Measurements from ENCODE around the gene ARHGEF33.

The ARHGEF33 gene

DNA sequence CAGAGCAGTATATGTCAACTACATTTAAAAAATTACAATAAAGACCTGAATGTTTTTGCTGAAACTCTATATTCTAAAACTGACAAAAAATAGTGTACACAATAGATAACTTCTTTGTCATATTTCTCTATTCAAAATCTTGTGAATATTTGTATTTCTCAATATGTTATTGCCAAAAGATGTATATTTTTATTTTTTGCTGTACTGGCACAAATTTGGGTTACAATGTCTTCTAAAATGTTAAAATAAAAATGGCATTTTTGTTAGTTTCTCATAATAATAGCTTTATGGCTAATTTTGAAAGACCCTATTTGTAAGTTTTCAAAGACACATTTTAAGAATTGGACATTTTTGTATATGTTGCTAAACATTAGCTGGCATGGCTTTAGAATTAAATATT lies 630 bp upstream of the ARHGEF33 start:
- no peak overlapping the region for H3K9ac ChIP-seq (ENCODE audit: low read depth, low read length)

DNA sequence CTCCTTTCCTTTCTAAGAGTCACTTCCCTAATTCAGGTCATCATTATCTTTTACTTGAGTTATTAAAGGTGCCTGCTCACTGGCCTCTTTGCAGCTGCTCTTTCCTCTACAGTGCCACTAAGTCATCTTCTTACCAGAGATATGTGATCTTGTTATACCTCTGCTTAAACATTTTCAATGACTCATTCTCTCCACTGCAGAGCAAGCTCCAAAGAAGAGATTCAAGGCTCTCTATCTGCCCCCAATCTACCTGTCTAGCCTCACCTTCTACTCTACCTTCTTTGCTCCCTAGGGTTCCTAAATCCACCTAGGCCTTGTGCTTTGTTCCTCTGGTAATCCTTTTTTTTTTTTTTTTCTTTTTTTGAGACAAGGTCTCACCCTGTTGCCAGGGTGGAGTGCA lies 3.1 kb downstream of the ARHGEF33 start:
- Histone ChIP-seq H3K9ac (ENCODE audit: low read depth, low read length) (no peak overlapping the region), H3K4me1 (ENCODE audit: insufficient read depth, low read length) (no peaks in the 10 kb centered on the region), H3K36me3 (ENCODE audit: insufficient read depth, low read length) (no peaks in the 10 kb centered on the region), H3K9me3 (ENCODE audit: control insufficient read depth, insufficient read depth, low read length) (no peaks in the 10 kb centered on the region)

More for the DNA sequence above, 630 bp upstream of the ARHGEF33 start:
- Histone ChIP-seq H3K4me1 (ENCODE audit: insufficient read depth, low read length) (no peaks in the 10 kb centered on the region), H3K36me3 (ENCODE audit: insufficient read depth, low read length) (no peaks in the 10 kb centered on the region), H3K9me3 (ENCODE audit: control insufficient read depth, insufficient read depth, low read length) (no peaks in the 10 kb centered on the region)

DNA sequence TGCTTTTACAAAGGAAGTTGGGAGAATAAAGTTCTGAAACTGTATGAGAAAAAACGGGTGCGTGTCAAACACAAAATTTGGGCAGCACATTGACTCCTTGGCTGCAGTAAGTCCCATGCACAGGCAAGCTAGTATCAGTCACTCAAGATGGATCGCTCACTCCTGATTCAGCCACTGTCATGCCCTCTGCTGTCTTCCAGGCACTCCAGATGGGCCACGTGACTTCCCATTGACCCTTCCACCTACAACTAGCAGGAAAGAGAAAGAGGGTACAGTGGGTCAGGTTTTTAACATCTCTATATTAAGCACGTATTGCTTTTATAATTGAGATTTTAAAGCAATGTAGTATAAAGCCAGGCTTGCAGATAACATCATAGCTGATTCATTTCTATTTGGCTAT lies 8.6 kb downstream of the ARHGEF33 start:
- no peak overlapping the region for H3K9ac ChIP-seq (ENCODE audit: low read depth, low read length)
- no peaks in the 10 kb centered on the region for H3K4me1 ChIP-seq (ENCODE audit: insufficient read depth, low read length)
- H3K36me3 ChIP-seq (ENCODE audit: insufficient read depth, low read length): no peaks in the 10 kb centered on the region
- no peaks in the 10 kb centered on the region for H3K9me3 ChIP-seq (ENCODE audit: control insufficient read depth, insufficient read depth, low read length)

DNA sequence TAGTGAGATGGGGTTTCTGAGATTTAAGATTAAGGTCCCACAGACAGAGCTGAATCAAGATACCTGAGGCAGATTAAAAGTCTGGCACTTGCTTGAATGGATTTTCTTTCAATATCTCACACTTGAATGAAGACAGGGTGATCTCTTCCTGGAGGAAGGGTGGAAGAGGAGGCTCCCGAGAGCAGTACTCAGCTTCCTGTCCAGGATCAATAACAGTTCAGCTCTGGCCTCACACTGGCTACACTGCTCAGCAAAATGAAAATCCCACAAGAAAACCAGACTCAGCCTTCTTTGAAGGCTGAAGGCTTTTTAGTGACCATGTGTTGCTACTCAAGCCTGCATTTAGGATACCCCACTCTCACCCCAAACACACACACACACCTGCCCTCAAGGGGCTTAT lies 11.1 kb downstream of the ARHGEF33 start:
- Histone ChIP-seq H3K9ac (ENCODE audit: low read depth, low read length) (no peak overlapping the region), H3K9me3 (ENCODE audit: control insufficient read depth, insufficient read depth, low read length) (no peaks in the 10 kb centered on the region), H3K36me3 (ENCODE audit: insufficient read depth, low read length) (no peaks in the 10 kb centered on the region), H3K4me1 (ENCODE audit: insufficient read depth, low read length) (no peaks in the 10 kb centered on the region)

DNA sequence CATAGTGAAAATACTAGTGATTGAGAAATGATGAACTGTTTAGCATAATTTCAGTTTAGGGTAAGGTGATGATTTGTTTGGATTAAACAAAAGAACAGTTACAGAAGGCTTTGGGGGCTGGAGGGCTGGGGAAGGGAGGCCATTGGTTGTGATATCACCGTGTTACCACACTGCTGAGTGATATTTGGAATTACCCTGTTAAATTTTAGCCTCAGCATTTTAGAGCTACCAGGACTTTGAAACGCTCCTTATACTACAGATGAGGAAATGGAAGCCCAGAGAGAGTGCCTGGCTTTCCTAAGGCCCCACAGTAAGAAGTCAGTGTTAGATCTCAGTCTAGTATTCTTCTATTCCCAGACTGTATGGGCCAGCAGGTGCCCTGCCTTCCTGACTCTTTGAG lies 15.6 kb downstream of the ARHGEF33 start:
- no peaks in the 10 kb centered on the region for H3K36me3 ChIP-seq (ENCODE audit: insufficient read depth, low read length)
- H3K9me3 ChIP-seq (ENCODE audit: control insufficient read depth, insufficient read depth, low read length): no peaks in the 10 kb centered on the region
- no peak overlapping the region for H3K9ac ChIP-seq (ENCODE audit: low read depth, low read length)
- H3K4me1 ChIP-seq (ENCODE audit: insufficient read depth, low read length): no peaks in the 10 kb centered on the region

DNA sequence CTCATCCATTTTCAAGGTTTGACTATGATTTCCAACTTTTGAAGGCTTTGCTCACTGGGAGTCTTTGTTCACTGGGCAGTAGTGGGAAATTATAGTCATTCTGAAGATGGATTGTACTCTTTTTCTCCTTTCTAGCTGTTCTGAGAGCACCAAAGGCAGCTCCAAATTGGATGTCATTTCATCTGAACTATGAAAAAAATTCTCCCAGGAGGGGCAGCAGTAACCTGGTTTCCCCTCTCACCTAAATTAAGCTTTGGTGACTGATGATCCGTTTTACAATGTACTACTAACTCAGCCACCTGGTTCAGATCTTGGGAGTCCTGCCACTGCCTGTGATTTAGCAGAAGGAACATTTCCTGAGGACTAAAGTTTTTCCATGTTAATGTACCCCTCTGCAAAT lies 17.6 kb downstream of the ARHGEF33 start:
- Histone ChIP-seq H3K36me3 (ENCODE audit: insufficient read depth, low read length) (no peaks in the 10 kb centered on the region), H3K9me3 (ENCODE audit: control insufficient read depth, insufficient read depth, low read length) (no peaks in the 10 kb centered on the region), H3K4me1 (ENCODE audit: insufficient read depth, low read length) (no peaks in the 10 kb centered on the region)

DNA sequence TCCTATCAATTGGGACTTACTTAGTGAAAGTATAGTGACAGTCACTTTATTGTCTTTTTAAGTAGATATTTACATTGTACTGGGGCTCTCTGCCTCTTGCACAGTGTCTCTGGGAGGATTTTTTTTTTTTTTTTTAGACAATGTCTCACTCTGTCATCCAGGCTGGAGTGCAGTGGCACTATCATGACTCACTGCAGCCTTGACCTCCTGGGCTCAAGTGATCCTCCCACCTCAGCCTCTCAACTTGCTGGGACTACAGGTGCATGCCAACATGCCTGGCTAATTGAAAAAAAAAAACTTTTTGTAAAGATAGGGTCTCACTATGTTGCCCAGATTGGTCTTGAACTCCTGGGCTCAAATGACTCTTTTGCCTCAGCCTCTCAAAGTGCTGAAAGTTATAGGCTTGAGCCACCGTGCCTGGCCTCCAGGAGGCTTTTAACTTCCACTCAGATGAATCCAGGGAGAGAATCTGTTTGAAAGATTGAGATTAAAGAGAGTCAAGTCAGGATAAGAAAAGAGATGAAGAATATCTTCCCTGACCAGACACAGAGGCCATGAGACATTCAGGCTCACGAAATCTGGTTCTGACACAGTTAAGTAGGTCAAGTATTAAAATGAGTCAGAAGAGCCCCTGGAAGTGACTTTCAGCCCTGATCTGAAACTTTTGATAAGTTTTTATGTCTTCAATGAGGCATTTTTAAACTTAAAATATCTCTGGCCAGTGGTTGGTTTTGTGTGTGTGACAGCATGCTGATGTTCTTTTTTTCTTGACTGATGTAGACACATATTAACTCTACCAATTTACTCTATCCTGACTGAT lies 18.3 kb downstream of the ARHGEF33 start:
- Histone ChIP-seq H3K9ac (ENCODE audit: low read depth, low read length) (no peak overlapping the region), H3K4me1 (ENCODE audit: insufficient read depth, low read length) (no peaks in the 10 kb centered on the region), H3K36me3 (ENCODE audit: insufficient read depth, low read length) (no peaks in the 10 kb centered on the region), H3K9me3 (ENCODE audit: control insufficient read depth, insufficient read depth, low read length) (no peaks in the 10 kb centered on the region)

More for the DNA sequence above, 17.6 kb downstream of the ARHGEF33 start:
- H3K9ac ChIP-seq (ENCODE audit: low read depth, low read length): no peak overlapping the region

DNA sequence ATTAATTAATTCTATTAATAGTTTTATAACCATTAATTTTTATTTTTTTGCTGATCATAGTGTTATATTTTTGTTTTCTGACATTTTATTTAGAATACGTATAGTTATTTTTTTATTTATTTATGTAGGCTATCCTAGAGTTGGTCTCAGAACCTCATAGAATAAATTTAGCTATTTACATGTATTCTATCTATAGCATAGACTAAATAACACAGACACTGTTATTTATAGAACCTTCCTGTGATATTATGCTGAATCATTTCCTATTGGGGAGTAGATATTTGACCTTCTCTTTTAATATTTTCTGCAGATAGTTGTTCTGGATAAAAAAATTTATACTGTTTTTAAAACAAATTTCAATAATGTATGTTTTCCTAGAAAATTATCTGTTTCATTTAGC lies 20.2 kb downstream of the ARHGEF33 start:
- H3K9ac ChIP-seq (ENCODE audit: low read depth, low read length): no peak overlapping the region
- no peaks in the 10 kb centered on the region for H3K9me3 ChIP-seq (ENCODE audit: control insufficient read depth, insufficient read depth, low read length)
- H3K4me1 ChIP-seq (ENCODE audit: insufficient read depth, low read length): no peaks in the 10 kb centered on the region
- H3K36me3 ChIP-seq (ENCODE audit: insufficient read depth, low read length): no peaks in the 10 kb centered on the region

DNA sequence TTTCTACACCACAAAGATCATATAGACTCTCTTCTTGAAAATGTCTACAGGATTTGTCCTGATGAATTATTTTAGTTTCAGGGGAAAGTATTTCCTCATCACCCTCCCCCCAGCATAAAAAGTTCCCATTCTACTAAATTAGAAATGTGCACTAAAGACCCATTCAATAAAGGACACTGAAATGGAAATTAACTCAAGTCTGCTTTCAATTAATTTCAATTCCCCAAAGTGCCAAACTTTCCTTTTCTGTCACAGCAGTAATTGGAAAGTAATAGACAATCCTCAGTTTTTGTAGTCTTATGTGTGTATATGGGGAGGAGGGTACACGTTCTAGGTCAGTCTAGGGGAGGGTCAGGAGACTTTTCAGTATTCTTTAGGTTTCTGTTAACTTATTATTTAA lies 21.5 kb downstream of the ARHGEF33 start:
- H3K9ac ChIP-seq (ENCODE audit: low read depth, low read length): no peak overlapping the region
- H3K4me1 ChIP-seq (ENCODE audit: insufficient read depth, low read length): no peaks in the 10 kb centered on the region
- H3K9me3 ChIP-seq (ENCODE audit: control insufficient read depth, insufficient read depth, low read length): no peaks in the 10 kb centered on the region
- no peaks in the 10 kb centered on the region for H3K36me3 ChIP-seq (ENCODE audit: insufficient read depth, low read length)

DNA sequence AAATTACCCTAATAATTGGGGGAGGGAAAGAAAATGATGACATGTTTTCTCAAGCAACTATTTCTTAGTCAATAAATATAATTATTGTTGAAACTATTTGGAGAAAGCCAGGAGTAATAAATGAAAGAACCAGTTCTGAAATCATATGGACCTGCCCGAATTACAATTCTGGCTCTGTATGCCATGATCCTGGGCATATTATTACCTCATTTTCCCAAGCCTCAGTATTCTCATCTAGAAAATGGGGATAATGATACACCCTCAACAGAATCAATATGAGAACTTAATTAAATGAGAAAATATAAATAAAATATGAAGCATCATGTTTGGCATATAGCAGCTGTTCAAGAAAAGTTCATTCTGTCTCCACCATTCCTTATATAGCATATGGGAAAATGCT lies 22.9 kb downstream of the ARHGEF33 start:
- Histone ChIP-seq H3K9me3 (ENCODE audit: control insufficient read depth, insufficient read depth, low read length) (no peaks in the 10 kb centered on the region), H3K36me3 (ENCODE audit: insufficient read depth, low read length) (no peaks in the 10 kb centered on the region), H3K9ac (ENCODE audit: low read depth, low read length) (no peak overlapping the region), H3K4me1 (ENCODE audit: insufficient read depth, low read length) (no peaks in the 10 kb centered on the region)

DNA sequence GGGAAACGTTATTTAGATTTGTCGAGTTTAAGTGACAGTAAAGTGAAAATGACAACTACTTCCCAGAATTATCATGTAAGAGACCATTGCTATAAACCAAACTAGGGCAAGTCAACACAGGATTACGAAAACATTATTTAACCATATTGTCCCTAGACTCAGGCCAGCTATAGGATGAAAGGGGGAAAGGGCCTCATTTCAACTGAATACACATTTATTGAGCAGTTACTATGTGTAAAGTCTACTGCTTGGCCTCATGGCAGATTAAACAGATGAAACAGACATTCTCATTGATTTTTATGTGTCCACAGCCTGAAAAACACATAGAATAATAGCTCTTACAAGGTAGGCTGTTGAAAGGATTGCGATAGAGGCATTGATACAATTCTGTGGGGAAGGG lies 32.7 kb downstream of the ARHGEF33 start:
- no peaks in the 10 kb centered on the region for H3K9me3 ChIP-seq (ENCODE audit: control insufficient read depth, insufficient read depth, low read length)
- peaks cover 3% of the 10 kb centered on the region; the same call in 1 of the 2 replicates for H3K4me1 ChIP-seq (ENCODE audit: insufficient read depth, low read length)
- H3K36me3 ChIP-seq (ENCODE audit: insufficient read depth, low read length): no peaks in the 10 kb centered on the region
- H3K9ac ChIP-seq (ENCODE audit: low read depth, low read length): no peak overlapping the region

DNA sequence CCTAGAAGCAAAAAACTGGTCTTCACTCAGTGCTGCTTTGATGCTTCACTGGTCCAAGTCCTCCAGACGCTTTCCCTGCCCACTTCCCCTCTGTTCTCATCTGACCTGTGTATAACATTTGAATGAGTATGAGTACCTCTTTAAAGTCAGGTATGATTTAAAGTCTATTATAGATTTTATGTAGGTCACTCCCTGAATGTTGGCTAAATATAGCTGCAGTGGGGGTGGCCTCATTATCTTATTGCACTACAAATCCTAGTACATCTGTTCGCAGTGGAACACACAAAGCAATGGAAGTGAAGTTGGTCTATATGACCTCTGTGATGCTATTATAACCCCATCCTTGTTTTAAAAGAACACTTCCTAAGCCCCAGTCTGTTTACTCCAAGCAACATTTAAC lies 33.2 kb downstream of the ARHGEF33 start:
- no peaks in the 10 kb centered on the region for H3K36me3 ChIP-seq (ENCODE audit: insufficient read depth, low read length)
- H3K4me1 ChIP-seq (ENCODE audit: insufficient read depth, low read length): peaks cover 3% of the 10 kb centered on the region; the same call in 1 of the 2 replicates
- H3K9me3 ChIP-seq (ENCODE audit: control insufficient read depth, insufficient read depth, low read length): no peaks in the 10 kb centered on the region
- H3K9ac ChIP-seq (ENCODE audit: low read depth, low read length): no peak overlapping the region

DNA sequence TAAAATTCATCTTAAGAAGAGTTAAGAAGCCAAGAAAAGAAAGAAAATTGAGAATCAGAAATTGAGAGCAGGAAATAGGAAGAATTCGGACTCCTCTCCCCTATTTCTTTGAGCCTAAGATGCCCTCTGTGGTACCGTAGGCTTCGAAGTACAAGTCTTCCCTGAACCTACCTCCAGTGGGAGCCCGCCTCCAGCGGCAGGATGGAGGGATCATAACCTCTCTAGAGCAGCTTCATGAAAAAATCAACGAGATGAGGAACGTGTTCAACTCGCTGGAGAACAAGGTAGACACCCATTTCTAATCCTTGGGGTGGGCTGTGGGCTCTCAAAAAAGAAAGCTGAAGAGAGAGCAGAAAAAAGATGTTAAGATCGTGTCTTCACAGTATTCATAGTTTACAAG lies 36.3 kb downstream of the ARHGEF33 start:
- Histone ChIP-seq H3K4me1 (ENCODE audit: insufficient read depth, low read length) (peaks cover 3% of the 10 kb centered on the region; the same call in 1 of the 2 replicates), H3K36me3 (ENCODE audit: insufficient read depth, low read length) (no peaks in the 10 kb centered on the region), H3K9me3 (ENCODE audit: control insufficient read depth, insufficient read depth, low read length) (no peaks in the 10 kb centered on the region), H3K9ac (ENCODE audit: low read depth, low read length) (no peak overlapping the region)

DNA sequence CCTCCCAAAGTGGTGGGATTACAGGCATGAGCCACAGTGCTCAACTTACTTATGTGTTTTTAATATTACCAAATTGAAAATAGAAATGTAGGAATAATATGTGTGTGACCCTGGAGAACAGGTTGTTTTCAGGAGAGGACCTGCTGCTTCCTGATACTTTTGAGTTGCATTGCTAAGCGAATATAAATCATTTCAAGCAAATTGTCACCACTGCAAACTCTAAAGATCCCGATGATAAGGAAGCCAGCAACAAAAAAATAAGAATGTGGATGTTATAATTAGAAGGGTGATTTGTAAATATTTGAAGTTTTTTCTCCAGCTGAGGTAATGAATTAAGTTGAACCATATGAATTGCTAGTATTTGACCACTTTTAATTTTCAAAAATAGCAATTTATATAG lies 40.9 kb downstream of the ARHGEF33 start:
- Histone ChIP-seq H3K36me3 (ENCODE audit: insufficient read depth, low read length) (no peaks in the 10 kb centered on the region), H3K9me3 (ENCODE audit: control insufficient read depth, insufficient read depth, low read length) (no peaks in the 10 kb centered on the region), H3K4me1 (ENCODE audit: insufficient read depth, low read length) (no peaks in the 10 kb centered on the region), H3K9ac (ENCODE audit: low read depth, low read length) (no peak overlapping the region)

DNA sequence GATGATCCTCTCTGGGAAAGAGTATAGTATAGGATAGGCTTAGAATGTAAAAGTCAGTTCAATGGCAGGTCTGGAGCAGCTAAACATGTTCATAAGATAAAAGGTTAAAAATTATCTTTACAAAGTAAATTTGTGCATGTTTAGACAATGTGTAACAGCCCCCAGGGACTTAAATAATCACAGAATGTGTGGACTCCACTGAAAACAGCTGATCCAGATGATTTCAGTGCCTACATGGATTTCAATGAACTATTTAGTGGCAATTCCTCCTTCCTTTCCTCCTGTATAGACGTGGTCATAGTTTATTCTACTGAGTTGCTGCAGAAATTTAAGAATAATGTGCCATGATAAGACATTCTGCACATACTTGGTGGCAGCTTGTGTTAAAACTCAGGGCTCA lies 42.9 kb downstream of the ARHGEF33 start:
- no peaks in the 10 kb centered on the region for H3K4me1 ChIP-seq (ENCODE audit: insufficient read depth, low read length)
- H3K36me3 ChIP-seq (ENCODE audit: insufficient read depth, low read length): no peaks in the 10 kb centered on the region
- H3K9me3 ChIP-seq (ENCODE audit: control insufficient read depth, insufficient read depth, low read length): no peaks in the 10 kb centered on the region
- no peak overlapping the region for H3K9ac ChIP-seq (ENCODE audit: low read depth, low read length)
